ENCODE results near the gene EXOSC2.
A peak's percentile ranks its signal among the peaks of the same experiment; 100 is the strongest.

EXOSC2 gene

GRCh38 chr9:130677252-130677651, 16.3 kb upstream of the EXOSC2 start:
- no peak for TF ChIP-seq FOXM1 (IDR thresholded peaks at IDR 0.05; ENCODE audit: borderline replicate concordance, low read depth)
- no peak for TF ChIP-seq RAD21 (IDR thresholded peaks at IDR 0.05; ENCODE audit: low read depth)
- no peak for TF ChIP-seq EP300 (IDR thresholded peaks at IDR 0.05; ENCODE audit: borderline replicate concordance)
- no peak for TF ChIP-seq TAF1 (IDR thresholded peaks at IDR 0.05; ENCODE audit: low read depth)
- TF ChIP-seq CREB1 (IDR thresholded peaks at IDR 0.05; ENCODE audit: low read depth) = no peak
- no peak for TF ChIP-seq CEBPB (IDR thresholded peaks at IDR 0.05)
- TF ChIP-seq TEAD4 (IDR thresholded peaks at IDR 0.05) = no peak
- no peak for TF ChIP-seq ZBTB7A (IDR thresholded peaks at IDR 0.05; ENCODE audit: low read depth)
- TF ChIP-seq TCF12 (IDR thresholded peaks at IDR 0.05; ENCODE audit: low read depth) = no peak
- TF ChIP-seq YY1 (IDR thresholded peaks at IDR 0.05; ENCODE audit: low read depth) = no peak
- TF ChIP-seq EGR1 (IDR thresholded peaks at IDR 0.05) = no peak
- no peak for TF ChIP-seq NFIC (IDR thresholded peaks at IDR 0.05)
- no peak for TF ChIP-seq MAX (IDR thresholded peaks at IDR 0.05)
- TF ChIP-seq USF1 (IDR thresholded peaks at IDR 0.05) = no peak
- no peak for TF ChIP-seq REST (IDR thresholded peaks at IDR 0.05; ENCODE audit: low read depth)

GRCh38 chr9:130680836-130681768, 12.5 kb upstream of the EXOSC2 start:
- peak; percentile 51; the same call in 1 of the 2 replicates for TF ChIP-seq ZBTB7A (IDR thresholded peaks at IDR 0.05; ENCODE audit: low read depth)
- TF ChIP-seq TCF12 (IDR thresholded peaks at IDR 0.05; ENCODE audit: low read depth) = no peak; the same call in 1 of the 2 replicates
- TF ChIP-seq CREB1 (IDR thresholded peaks at IDR 0.05; ENCODE audit: low read depth) = no peak
- TF ChIP-seq NFIC (IDR thresholded peaks at IDR 0.05) = no peak; the same call in 1 of the 2 replicates
- TF ChIP-seq REST (IDR thresholded peaks at IDR 0.05; ENCODE audit: low read depth) = no peak
- no peak for TF ChIP-seq FOXM1 (IDR thresholded peaks at IDR 0.05; ENCODE audit: borderline replicate concordance, low read depth)
- peak; percentile 96 for TF ChIP-seq MAX (IDR thresholded peaks at IDR 0.05)
- no peak for TF ChIP-seq CEBPB (IDR thresholded peaks at IDR 0.05)
- no peak for TF ChIP-seq EGR1 (IDR thresholded peaks at IDR 0.05)
- TF ChIP-seq USF1 (IDR thresholded peaks at IDR 0.05) = peak; percentile 44
- TF ChIP-seq TAF1 (IDR thresholded peaks at IDR 0.05; ENCODE audit: low read depth) = no peak
- no peak for TF ChIP-seq EP300 (IDR thresholded peaks at IDR 0.05; ENCODE audit: borderline replicate concordance)
- TF ChIP-seq RAD21 (IDR thresholded peaks at IDR 0.05; ENCODE audit: low read depth) = no peak

- no peak for TF ChIP-seq FOXM1 (IDR thresholded peaks at IDR 0.05; ENCODE audit: borderline replicate concordance, low read depth)
- no peak for TF ChIP-seq RAD21 (IDR thresholded peaks at IDR 0.05; ENCODE audit: low read depth)
- TF ChIP-seq USF1 (IDR thresholded peaks at IDR 0.05) = no peak
- no peak for TF ChIP-seq MAX (IDR thresholded peaks at IDR 0.05)
- TF ChIP-seq EP300 (IDR thresholded peaks at IDR 0.05; ENCODE audit: borderline replicate concordance) = no peak
Measured at GRCh38 chr9:130681769-130682420, 11.7 kb upstream of the EXOSC2 start.

GRCh38 chr9:130682421-130683121, 11.0 kb upstream of the EXOSC2 start:
- TF ChIP-seq YY1 (IDR thresholded peaks at IDR 0.05; ENCODE audit: low read depth) (no peak), TAF1 (IDR thresholded peaks at IDR 0.05; ENCODE audit: low read depth) (no peak), RAD21 (IDR thresholded peaks at IDR 0.05; ENCODE audit: low read depth) (peak; percentile 94), NFIC (IDR thresholded peaks at IDR 0.05) (no peak), EP300 (IDR thresholded peaks at IDR 0.05; ENCODE audit: borderline replicate concordance) (no peak), MAX (IDR thresholded peaks at IDR 0.05) (peak; percentile 40; the same call in 1 of the 2 replicates), ZBTB7A (IDR thresholded peaks at IDR 0.05; ENCODE audit: low read depth) (no peak), TEAD4 (IDR thresholded peaks at IDR 0.05) (peak; percentile 62), EGR1 (IDR thresholded peaks at IDR 0.05) (0 out of 2 replicates have a peak, but pooled peaks have one; percentile 26), REST (IDR thresholded peaks at IDR 0.05; ENCODE audit: low read depth) (no peak)

All from Ishikawa (cell line).